ENCODE results near the gene CLIP2.
"Not testable (repeated sequence)": the region's sequence is repeated elsewhere in the genome, so short reads cannot be mapped to it uniquely, and the experiment has no call there.

CLIP2 gene

GRCh38 chr7:74300926-74301325, 11.7 kb downstream of the CLIP2 start:
- no peak for DNase-seq

GRCh38 chr7:74302745-74303221, 13.6 kb downstream of the CLIP2 start:
- no peak for DNase-seq

GRCh38 chr7:74304550-74304949, 15.3 kb downstream of the CLIP2 start:
- DNase-seq: no peak

GRCh38 chr7:74306004-74306729, 17.0 kb downstream of the CLIP2 start:
- no peak for DNase-seq

DNA sequence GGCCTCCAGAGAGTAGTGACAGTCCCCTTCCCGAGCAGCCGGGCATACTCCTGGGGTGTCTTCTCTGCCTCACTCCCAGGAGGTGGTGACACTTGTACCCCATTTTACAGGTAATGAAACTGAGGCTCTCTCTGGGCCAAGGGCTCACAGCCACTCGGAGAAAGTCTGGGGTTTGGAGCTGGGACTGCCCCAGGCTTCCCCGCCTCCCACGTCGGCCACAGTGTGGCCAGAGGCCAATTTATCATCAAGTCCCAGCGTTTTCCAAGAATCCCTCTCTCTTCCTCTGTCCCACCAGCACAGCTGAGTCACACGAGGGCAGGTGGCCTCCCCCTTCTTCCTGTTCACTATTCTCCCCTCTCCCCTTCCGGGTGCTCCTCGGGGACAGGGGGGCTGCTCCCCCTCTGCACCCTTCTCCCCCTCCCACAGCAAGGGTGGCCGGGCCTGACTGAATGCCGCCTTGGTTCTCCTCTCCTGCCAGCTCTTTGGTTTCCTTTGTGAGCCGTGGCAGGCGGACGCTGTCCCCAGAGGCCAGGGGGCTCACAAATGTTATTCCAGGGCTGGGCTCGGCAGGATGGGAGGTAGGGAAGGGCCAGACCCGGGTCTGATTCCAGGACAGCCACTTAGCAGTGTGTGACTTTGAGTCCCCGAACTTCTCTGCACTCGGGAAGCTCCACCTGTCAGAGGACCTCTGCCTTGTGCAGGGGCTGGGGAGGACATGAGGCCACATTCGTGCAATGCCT, 17.7 kb downstream of the CLIP2 start:
- DNase-seq: no peak

DNA sequence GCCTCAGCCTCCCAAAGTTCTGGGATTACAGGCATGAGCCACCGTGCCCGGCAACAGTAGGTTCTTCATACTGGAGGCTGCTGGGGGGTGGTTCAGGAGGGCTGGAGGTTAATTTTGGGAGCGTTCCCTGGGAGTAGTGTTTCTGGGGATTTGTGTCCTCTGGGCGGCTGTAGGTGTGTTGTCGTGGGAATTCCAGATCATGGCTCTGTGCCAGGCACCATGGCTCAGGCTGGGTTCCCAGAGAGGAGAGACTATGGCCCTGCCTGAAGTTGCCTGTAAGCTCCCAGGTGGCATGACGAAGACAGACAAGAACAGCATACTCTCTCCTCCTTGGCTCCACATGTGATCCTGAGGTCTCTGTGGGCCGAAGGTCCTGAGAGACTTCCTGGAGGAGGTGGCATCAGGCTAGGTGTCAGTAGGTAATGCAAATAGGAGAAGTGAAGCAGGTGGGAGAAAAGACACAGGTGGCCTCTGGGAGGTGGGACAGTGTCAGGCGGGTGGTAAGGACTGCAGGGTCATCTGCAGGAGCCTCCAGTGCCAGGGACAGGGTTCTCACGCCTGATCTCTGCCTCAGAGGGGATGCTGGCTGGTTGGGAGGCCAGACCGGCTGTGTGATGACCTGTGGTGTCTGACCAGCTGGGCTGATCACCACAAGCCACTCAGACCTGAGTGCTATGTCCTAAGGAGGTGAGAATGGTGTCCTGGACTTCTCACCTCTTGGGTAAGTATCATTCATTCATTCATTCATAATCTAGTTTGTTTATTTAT, 18.7 kb downstream of the CLIP2 start:
- DNase-seq: no peak

- DNase-seq: no peak
These were observed 20.0 kb downstream of the CLIP2 start for GRCh38 chr7:74309181-74309580.

DNA sequence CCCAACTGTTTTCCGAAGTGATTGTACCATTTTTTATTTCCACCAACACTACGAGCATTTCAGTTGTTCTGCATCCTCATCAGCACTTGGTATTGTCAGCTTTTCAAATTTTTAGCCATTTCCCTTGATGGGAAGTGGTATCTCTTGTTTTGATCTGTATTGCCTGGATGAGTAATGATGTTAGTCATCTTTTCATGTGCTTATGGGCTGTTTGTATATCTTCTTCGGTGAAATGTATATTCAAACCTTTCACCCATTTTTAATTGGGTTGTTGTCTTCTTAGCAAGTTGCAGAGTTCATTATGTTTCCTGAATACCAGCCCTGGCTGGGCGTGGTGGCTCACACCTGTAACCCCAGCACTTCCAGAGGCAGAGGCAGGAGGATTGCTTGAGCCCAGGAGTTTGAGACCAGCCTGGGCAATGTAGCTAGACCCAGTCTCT, 22.1 kb downstream of the CLIP2 start:
- DNase-seq: no peak

- DNase-seq: no peak
These were observed 23.3 kb downstream of the CLIP2 start for GRCh38 chr7:74312418-74313028.

DNA sequence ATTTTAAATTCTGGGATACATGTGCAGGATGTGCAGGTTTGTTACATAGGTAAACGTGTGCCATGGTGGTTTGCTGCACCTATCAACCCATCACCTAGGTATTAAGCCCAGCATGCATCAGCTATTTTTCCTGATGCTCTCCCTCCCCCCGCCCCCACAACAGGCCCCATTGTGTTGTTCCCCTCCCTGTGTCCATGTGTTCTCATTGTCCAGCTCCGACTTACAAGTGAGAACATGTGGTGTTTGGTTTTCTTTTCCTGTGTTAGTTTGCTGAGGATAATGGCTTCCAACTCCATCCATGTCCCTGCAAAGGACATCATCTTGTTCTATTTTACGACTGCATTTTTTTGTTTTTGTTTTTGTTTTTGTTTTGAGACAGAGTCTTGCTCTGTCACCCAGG, 26.7 kb downstream of the CLIP2 start:
- not testable (repeated sequence) for DNase-seq

- no peak for DNase-seq
These were observed 28.1 kb downstream of the CLIP2 start for GRCh38 chr7:74317146-74317782.

- no peak for DNase-seq
These were observed 28.8 kb downstream of the CLIP2 start for GRCh38 chr7:74318043-74318442.

- DNase-seq: no peak
These were observed 31.5 kb downstream of the CLIP2 start for GRCh38 chr7:74320645-74321221.

GRCh38 chr7:74322892-74323291, 33.7 kb downstream of the CLIP2 start:
- not testable (repeated sequence) for DNase-seq

- no peak for DNase-seq
These were observed 35.5 kb downstream of the CLIP2 start for GRCh38 chr7:74324531-74325209.

DNA sequence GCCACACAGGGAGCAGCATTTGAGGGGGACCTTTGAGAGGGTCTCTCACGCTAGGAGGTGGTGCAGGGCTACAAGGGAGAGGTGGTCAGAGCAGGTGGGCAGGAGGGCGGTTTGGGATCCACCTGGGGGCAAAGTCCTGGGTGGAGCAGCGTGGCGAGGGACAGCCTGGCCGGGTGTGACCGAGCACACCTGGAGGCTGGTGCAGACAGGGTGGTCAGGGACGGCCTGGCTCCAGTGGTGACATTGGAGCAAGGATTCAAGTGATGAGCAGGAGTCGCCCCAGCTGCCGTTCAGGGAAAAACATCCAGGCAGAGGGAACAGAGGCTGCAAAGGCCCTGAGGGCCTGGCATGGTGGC, 36.0 kb downstream of the CLIP2 start:
- no peak for DNase-seq

- DNase-seq: no peak
These were observed 40.0 kb downstream of the CLIP2 start for GRCh38 chr7:74329225-74329624.

DNA sequence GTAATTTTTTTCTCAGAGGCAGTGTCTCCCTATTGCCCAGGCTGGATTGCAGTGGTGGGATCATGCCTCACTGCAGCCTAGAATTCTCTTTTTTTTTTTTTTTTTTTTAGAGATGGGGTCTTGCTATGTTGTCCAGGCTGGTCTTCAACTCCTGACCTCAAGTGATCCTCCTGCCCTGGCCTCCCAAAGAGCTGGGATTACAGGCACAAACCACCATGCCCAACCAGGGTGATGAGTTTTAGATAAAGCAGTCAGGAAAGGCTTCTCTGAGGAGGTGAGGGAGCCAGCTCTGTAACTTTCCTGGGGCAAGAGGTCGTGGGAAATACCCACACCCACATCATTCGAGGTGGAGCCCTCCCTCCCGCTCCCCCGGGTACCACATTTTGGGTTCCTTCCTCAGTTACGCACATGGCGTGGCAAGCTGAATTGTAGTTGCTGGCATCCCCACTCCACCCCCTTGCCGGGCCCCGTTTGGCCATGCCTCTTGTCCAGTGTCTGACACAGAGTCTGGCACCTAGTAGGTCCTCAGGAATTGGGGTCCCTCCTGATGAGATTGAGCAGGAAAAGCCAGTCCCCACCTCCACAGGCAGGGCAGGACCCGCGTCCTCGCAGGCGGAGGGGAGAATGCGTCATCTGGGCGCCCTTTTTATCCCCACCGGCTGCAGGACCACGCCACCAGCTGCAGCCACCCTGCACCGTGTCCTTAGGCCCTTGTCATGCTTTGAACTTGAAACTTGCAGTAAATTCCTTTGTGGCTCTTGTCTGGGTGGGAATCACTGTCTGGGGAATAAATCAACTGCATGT, 43.4 kb downstream of the CLIP2 start:
- DNase-seq: no peak

- no peak for DNase-seq
These were observed 44.8 kb downstream of the CLIP2 start for GRCh38 chr7:74334030-74334429.

DNA sequence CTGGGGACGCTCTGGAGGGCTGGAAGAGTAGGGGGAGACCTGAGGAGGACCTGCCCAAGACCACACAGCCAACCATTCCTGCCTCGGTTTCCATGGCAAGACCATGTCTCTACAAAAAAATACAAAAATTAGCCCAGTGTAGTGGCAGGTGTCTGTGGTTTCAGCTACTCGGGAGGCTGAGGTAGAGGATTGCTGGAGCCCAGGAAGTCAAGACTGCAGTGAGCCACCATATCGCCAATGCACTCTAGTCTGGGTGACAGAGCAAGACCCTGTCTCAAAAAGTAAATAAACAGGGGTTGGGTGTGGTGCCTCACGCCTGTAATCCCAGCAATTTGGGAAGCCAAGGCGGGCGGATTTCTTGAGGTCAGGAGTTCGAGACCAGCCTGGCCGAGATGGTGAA, 48.7 kb downstream of the CLIP2 start:
- DNase-seq: no peak
